ENCODE data around the gene ZNF8.

Gene ZNF8

GRCh38 chr19:58278541-58279041, at the start of gene ZNF8:
Gene ZNF8, plus strand, starts transcription at chr19:58278955. Its CDS starts 127 bp downstream, at chr19:58279082.
- Histone ChIP-seq H3K4me1 (ENCODE audit: control insufficient read depth in 1 of 2, insufficient read depth in 1 of 2, low read depth in 1 of 2, low read length in 1 of 2) (peaks cover 15 to 20% of the 10 kb centered on the region in 2 experiments), H3K4me3 (ENCODE audit: low read depth in 1 of 2, low read length in 1 of 2) (peak within 1 kb of the TSS; percentile 70 to 99), H3K9me3 (peaks cover 5% of the 10 kb centered on the region), H3K36me3 (no peaks in the 10 kb centered on the region), H3K27me3 (no peaks in the 10 kb centered on the region), H3K27ac (peak within 1 kb of the TSS; percentile 77)
- TF ChIP-seq, protein P1, sequence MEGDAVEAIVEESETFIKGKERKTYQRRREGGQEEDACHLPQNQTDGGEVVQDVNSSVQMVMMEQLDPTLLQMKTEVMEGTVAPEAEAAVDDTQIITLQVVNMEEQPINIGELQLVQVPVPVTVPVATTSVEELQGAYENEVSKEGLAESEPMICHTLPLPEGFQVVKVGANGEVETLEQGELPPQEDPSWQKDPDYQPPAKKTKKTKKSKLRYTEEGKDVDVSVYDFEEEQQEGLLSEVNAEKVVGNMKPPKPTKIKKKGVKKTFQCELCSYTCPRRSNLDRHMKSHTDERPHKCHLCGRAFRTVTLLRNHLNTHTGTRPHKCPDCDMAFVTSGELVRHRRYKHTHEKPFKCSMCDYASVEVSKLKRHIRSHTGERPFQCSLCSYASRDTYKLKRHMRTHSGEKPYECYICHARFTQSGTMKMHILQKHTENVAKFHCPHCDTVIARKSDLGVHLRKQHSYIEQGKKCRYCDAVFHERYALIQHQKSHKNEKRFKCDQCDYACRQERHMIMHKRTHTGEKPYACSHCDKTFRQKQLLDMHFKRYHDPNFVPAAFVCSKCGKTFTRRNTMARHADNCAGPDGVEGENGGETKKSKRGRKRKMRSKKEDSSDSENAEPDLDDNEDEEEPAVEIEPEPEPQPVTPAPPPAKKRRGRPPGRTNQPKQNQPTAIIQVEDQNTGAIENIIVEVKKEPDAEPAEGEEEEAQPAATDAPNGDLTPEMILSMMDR (IDR thresholded peaks at IDR 0.05), result peak; percentile 37

GRCh38 chr19:58229255-58229639, 49.5 kb upstream of the ZNF8 start:
- peak overlapping the region; percentile 79 to 83 for H3K4me3 ChIP-seq (ENCODE audit: low read depth in 1 of 2, low read length in 1 of 2)
- H3K4me1 ChIP-seq (ENCODE audit: control insufficient read depth in 1 of 2, insufficient read depth in 1 of 2, low read depth in 1 of 2, low read length in 1 of 2), result peaks cover 14% of the 10 kb centered on the region in 2 experiments
- H3K27ac ChIP-seq, result no peak overlapping the region
- peaks cover 15% of the 10 kb centered on the region for H3K36me3 ChIP-seq
- no peaks in the 10 kb centered on the region for H3K9me3 ChIP-seq
- TF ChIP-seq, protein P1 (IDR thresholded peaks at IDR 0.05), result no peak
- no peaks in the 10 kb centered on the region for H3K27me3 ChIP-seq

GRCh38 chr19:58237324-58237723, 41.4 kb upstream of the ZNF8 start:
- Histone ChIP-seq H3K27ac (no peak overlapping the region), H3K4me3 (ENCODE audit: low read depth in 1 of 2, low read length in 1 of 2) (no peak overlapping the region), H3K4me1 (ENCODE audit: control insufficient read depth in 1 of 2, insufficient read depth in 1 of 2, low read depth in 1 of 2, low read length in 1 of 2) (no peaks in the 10 kb centered on the region), H3K27me3 (no peaks in the 10 kb centered on the region), H3K9me3 (peaks cover 21% of the 10 kb centered on the region), H3K36me3 (peaks cover 21% of the 10 kb centered on the region)
- TF ChIP-seq, protein P1 (IDR thresholded peaks at IDR 0.05), result no peak

- TF ChIP-seq, protein P1 (IDR thresholded peaks at IDR 0.05), result no peak
Measured at GRCh38 chr19:58243351-58243750, 35.4 kb upstream of the ZNF8 start.

GRCh38 chr19:58248886-58249285, 29.9 kb upstream of the ZNF8 start:
- TF ChIP-seq, protein P1 (IDR thresholded peaks at IDR 0.05), result no peak
- Histone ChIP-seq H3K4me1 (ENCODE audit: control insufficient read depth in 1 of 2, insufficient read depth in 1 of 2, low read depth in 1 of 2, low read length in 1 of 2) (no peaks in the 10 kb centered on the region), H3K36me3 (peaks cover 49% of the 10 kb centered on the region), H3K27ac (no peak overlapping the region), H3K4me3 (ENCODE audit: low read depth in 1 of 2, low read length in 1 of 2) (no peak overlapping the region), H3K9me3 (peaks cover 80% of the 10 kb centered on the region), H3K27me3 (no peaks in the 10 kb centered on the region)

More at GRCh38 chr19:58243351-58243750, 35.4 kb upstream of the ZNF8 start:
- Histone ChIP-seq H3K27me3 (no peaks in the 10 kb centered on the region), H3K36me3 (peaks cover 46% of the 10 kb centered on the region), H3K4me3 (ENCODE audit: low read depth in 1 of 2, low read length in 1 of 2) (no peak overlapping the region), H3K27ac (no peak overlapping the region), H3K4me1 (ENCODE audit: control insufficient read depth in 1 of 2, insufficient read depth in 1 of 2, low read depth in 1 of 2, low read length in 1 of 2) (no peaks in the 10 kb centered on the region), H3K9me3 (peaks cover 67% of the 10 kb centered on the region)

All from neutrophil (primary cell).